Vagina (tissue), 2 donors: Measurements from ENCODE around the gene KCNK4. TPM values are rescaled to one million over a fixed set of nuclear protein-coding genes. Genes with fewer than 3 reads are reported as not detected.

Experiments used
- DNase-seq, 2 donors: peaks; one replicate each; pipeline ENCODE4 v3.0.0-alpha.2; 2017; ENCODE audit errors: extremely low spot score in 2 of 2
- H3K27ac ChIP-seq: fragments of 200-600 bp; sonication (generic); one replicate; pipeline ENCODE4 v1.5.1; 2019
- H3K27me3 ChIP-seq: fragments of 200-600 bp; sonication (generic); one replicate; pipeline ENCODE4 v1.5.1; 2019
- H3K36me3 ChIP-seq, 2 donors: fragments of 200-600 bp; sonication (generic); one replicate each; pipeline ENCODE4 v1.5.1; 2017 to 2019
- H3K4me1 ChIP-seq: fragments of 200-600 bp; sonication (generic); one replicate; pipeline ENCODE4 v1.5.1; 2019
- H3K4me3 ChIP-seq, 2 donors: fragments of 200-600 bp; sonication (generic); 1 replicate in 1 of 2; 2 replicates in 1 of 2; pipeline ENCODE4 v1.5.1; 2016 to 2019
- H3K9me3 ChIP-seq: fragments of 200-600 bp; sonication (generic); one replicate; pipeline ENCODE4 v1.5.1; 2019
- POLR2A ChIP-seq, 2 donors: fragments of 450-650 bp; IDR thresholded peaks; one replicate each; pipeline ENCODE4 v1.6.1; 2017; ENCODE audit warnings: antibody characterized with exemption in 2 of 2, mild to moderate bottlenecking in 2 of 2, moderate library complexity in 2 of 2
- POLR2AphosphoS5 ChIP-seq, 2 donors: sonication (generic); formaldehyde crosslinking; IDR thresholded peaks; one replicate each; pipeline ENCODE4 v1.9.0; 2017; ENCODE audit warnings: antibody characterized with exemption in 2 of 2, mild to moderate bottlenecking in 2 of 2, low read depth in 1 of 2; ENCODE audit not compliant: insufficient read depth in 1 of 2
- intact Hi-C: fragments of 100-400 bp; cut with DNase I; formaldehyde crosslinking; loops from one replicate; pipeline ENCODE4 v1.15.1; 2023
- total RNA-seq: library from RNA; depleted of rRNA; stranded (reverse); fragments of >200 nt; gene quantifications from one replicate; pipeline ENCODE4 v1.2.3, GENCODE V29; 2016
- TF ChIP-seq, protein P1 (sequence below), 3 experiments: fragments of 450-650 bp in 2 of 3; fragments of 200-600 bp in 1 of 3; sonication (generic) in 1 of 3; IDR thresholded peaks; one replicate each; pipeline ENCODE4 v1.5.1; 2017 to 2019; ENCODE audit warnings: antibody characterized with exemption in 3 of 3, mild to moderate bottlenecking in 2 of 3, moderate library complexity in 2 of 3

KCNK4 gene
- total RNA-seq, 1 donor from 2014 or later: 0.98 TPM

DNA sequence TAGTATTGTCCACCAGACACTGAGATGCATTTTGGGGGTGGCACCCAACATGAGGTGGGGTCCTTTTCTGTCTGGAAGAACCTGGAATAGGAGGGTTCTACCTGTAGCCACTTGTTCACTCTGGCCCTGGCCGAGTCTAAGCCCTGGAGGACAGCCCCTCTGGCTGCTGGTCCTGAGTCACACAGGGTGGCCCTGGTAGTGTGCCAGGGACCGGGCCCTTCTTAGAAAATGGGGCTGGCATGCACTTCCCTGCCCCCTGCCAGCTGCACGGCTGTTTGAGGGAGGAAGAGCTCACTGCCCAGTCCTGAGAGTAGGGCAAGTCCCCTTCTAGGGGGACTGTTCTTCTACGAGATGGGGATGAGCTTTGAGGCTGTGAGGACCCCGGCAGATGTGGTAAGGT, 37.6 kb upstream of the KCNK4 start:
- Histone ChIP-seq H3K36me3 (peaks cover 0 to 21% of the 10 kb centered on the region in 2 donors), H3K27ac (no peak overlapping the region), H3K4me3 (peak overlapping the region in 1 of 2 donors; percentile 85), H3K9me3 (no peaks in the 10 kb centered on the region), H3K4me1 (peaks cover 35% of the 10 kb centered on the region), H3K27me3 (no peaks in the 10 kb centered on the region)
- no peak for TF ChIP-seq POLR2AphosphoS5 (IDR thresholded peaks at IDR 0.05; ENCODE audit: insufficient read depth in 1 of 2, low read depth in 1 of 2)
- TF ChIP-seq, protein P1, sequence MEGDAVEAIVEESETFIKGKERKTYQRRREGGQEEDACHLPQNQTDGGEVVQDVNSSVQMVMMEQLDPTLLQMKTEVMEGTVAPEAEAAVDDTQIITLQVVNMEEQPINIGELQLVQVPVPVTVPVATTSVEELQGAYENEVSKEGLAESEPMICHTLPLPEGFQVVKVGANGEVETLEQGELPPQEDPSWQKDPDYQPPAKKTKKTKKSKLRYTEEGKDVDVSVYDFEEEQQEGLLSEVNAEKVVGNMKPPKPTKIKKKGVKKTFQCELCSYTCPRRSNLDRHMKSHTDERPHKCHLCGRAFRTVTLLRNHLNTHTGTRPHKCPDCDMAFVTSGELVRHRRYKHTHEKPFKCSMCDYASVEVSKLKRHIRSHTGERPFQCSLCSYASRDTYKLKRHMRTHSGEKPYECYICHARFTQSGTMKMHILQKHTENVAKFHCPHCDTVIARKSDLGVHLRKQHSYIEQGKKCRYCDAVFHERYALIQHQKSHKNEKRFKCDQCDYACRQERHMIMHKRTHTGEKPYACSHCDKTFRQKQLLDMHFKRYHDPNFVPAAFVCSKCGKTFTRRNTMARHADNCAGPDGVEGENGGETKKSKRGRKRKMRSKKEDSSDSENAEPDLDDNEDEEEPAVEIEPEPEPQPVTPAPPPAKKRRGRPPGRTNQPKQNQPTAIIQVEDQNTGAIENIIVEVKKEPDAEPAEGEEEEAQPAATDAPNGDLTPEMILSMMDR (IDR thresholded peaks at IDR 0.05): no peak
- no peak for TF ChIP-seq POLR2A (IDR thresholded peaks at IDR 0.05)
- DNase-seq: no peak
- intact Hi-C loops: no loop called here

DNA sequence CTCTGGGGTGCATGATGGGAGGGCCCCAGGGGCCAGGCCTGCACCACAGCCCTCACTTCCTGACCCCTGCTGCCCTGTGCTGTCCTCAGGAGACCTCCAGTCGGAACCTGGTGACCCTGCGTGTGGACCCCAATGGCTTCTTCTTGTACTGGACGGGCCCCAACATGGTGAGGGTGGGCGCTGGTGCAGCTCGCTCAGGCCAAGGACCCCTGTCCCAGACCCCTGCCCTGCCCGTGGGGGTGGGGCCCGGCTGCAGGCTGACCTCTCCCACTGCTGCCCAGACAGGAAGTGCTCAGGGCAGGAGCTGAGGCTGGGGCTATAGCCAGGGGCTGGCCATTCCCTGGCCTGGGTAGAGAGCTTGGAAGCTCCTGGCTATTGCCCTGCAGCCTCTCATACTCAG, 36.8 kb upstream of the KCNK4 start:
- H3K4me3 ChIP-seq: no peak overlapping the region
- peaks cover 35% of the 10 kb centered on the region for H3K4me1 ChIP-seq
- peaks cover 0 to 27% of the 10 kb centered on the region in 2 donors for H3K36me3 ChIP-seq
- intact Hi-C loops: no loop called here
- no peak for DNase-seq
- H3K9me3 ChIP-seq: no peaks in the 10 kb centered on the region
- no peak overlapping the region for H3K27ac ChIP-seq
- TF ChIP-seq, protein P1 (IDR thresholded peaks at IDR 0.05): no peak
- no peak for TF ChIP-seq POLR2A (IDR thresholded peaks at IDR 0.05)
- no peak for TF ChIP-seq POLR2AphosphoS5 (IDR thresholded peaks at IDR 0.05; ENCODE audit: insufficient read depth in 1 of 2, low read depth in 1 of 2)
- H3K27me3 ChIP-seq: no peaks in the 10 kb centered on the region

DNA sequence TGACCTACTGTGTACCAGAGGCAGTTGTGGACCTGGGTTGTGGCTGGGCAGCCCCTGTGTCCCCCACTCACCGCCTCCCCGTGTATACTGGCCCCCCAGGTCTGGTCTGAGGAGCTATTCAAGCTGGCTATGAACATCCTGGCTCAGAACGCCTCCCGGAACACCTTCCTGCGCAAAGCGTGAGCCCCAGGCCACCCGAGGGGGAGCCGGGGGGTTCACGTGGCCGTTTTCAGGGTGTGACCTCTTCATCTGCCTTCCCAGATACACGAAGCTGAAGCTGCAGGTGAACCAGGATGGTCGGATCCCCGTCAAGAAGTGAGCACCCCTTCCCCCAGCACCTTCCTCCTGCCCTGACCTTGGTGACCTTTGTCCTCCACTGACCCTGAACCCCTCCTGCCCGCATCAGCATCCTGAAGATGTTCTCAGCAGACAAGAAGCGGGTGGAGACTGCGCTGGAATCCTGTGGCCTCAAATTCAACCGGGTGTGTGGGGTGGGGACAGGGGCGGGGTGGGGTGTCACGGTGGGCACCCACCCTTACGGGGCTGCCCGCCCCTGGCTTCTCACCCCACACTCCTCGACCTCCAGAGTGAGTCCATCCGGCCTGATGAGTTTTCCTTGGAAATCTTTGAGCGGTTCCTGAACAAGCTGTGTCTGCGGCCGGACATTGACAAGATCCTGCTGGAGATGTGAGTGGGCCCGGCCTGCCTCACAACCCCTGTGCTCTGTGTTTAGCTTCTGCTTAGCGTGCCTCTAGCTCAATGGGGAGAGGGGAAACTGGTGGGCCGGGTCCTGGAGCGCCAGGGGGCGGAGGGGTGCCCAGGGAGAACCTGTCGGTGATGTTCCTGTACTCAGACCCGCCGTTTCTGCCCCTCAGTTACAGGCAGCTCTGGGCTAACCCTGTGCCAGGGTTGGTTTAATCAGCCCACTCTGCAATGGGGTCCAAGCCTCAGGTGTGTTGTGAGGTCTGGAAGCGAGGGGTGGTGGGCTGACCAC, 35.7 kb upstream of the KCNK4 start:
- no peak for DNase-seq
- TF ChIP-seq POLR2A (IDR thresholded peaks at IDR 0.05): no peak
- no peak for TF ChIP-seq POLR2AphosphoS5 (IDR thresholded peaks at IDR 0.05; ENCODE audit: insufficient read depth in 1 of 2, low read depth in 1 of 2)
- TF ChIP-seq, protein P1 (IDR thresholded peaks at IDR 0.05): no peak
- no peaks in the 10 kb centered on the region for H3K9me3 ChIP-seq
- peaks cover 0 to 33% of the 10 kb centered on the region in 2 donors for H3K36me3 ChIP-seq
- no peak overlapping the region for H3K4me3 ChIP-seq
- peaks cover 33% of the 10 kb centered on the region for H3K4me1 ChIP-seq
- H3K27me3 ChIP-seq: no peaks in the 10 kb centered on the region
- intact Hi-C loops: no loop called here
- no peak overlapping the region for H3K27ac ChIP-seq

DNA sequence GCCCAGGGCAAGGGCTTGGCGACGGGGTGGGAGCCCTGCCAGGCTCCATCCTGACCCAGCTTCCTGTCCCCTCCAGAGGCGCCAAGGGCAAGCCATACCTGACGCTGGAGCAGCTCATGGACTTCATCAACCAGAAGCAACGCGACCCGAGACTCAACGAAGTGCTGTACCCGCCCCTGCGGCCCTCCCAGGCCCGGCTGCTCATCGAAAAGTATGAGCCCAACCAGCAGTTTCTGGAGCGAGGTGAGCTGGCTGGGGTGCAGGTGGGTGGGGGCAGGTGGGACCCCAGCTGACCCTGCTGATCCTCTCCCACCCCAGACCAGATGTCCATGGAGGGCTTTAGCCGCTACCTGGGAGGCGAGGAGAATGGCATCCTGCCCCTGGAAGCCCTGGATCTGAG, 34.8 kb upstream of the KCNK4 start:
- no peak for DNase-seq
- Histone ChIP-seq H3K27me3 (no peaks in the 10 kb centered on the region), H3K9me3 (no peaks in the 10 kb centered on the region), H3K4me3 (no peak overlapping the region), H3K27ac (no peak overlapping the region), H3K4me1 (peaks cover 25% of the 10 kb centered on the region), H3K36me3 (peaks cover 0 to 38% of the 10 kb centered on the region in 2 donors)
- intact Hi-C loops: no loop called here
- TF ChIP-seq, protein P1 (IDR thresholded peaks at IDR 0.05): no peak
- TF ChIP-seq POLR2AphosphoS5 (IDR thresholded peaks at IDR 0.05; ENCODE audit: insufficient read depth in 1 of 2, low read depth in 1 of 2): no peak
- TF ChIP-seq POLR2A (IDR thresholded peaks at IDR 0.05): no peak

DNA sequence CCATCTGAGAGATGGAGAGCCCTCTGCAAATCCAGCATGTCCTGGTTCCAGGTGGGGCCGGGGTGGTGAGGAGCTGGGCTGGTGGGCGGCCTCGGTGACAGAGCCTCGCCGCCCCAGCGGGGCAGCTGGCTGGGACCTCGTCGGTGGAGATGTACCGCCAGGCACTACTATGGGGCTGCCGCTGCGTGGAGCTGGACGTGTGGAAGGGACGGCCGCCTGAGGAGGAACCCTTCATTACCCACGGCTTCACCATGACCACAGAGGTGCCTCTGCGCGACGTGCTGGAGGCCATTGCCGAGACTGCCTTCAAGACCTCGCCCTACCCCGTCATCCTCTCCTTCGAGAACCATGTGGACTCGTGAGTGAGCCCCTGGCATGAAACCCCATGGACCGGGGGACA, 32.7 kb upstream of the KCNK4 start:
- H3K36me3 ChIP-seq: peaks cover 0 to 56% of the 10 kb centered on the region in 2 donors
- no peaks in the 10 kb centered on the region for H3K9me3 ChIP-seq
- DNase-seq: no peak
- TF ChIP-seq, protein P1 (IDR thresholded peaks at IDR 0.05): no peak
- TF ChIP-seq POLR2A (IDR thresholded peaks at IDR 0.05) (no peak), POLR2AphosphoS5 (IDR thresholded peaks at IDR 0.05; ENCODE audit: insufficient read depth in 1 of 2, low read depth in 1 of 2) (no peak)
- no peak overlapping the region for H3K4me3 ChIP-seq
- H3K4me1 ChIP-seq: peaks cover 7% of the 10 kb centered on the region
- intact Hi-C loops: no loop called here
- H3K27ac ChIP-seq: no peak overlapping the region
- H3K27me3 ChIP-seq: no peaks in the 10 kb centered on the region
